Panc1 (cell line): ENCODE data around the gene TMEM131.

Experiments
- CTCF ChIP-seq: fragments of 450-650 bp; IDR thresholded peaks from 2 replicates; pipeline ENCODE4 v1.5.1; 2017; ENCODE audit warnings: mild to moderate bottlenecking
- POLR2AphosphoS5 ChIP-seq: IDR thresholded peaks from 2 replicates; pipeline ENCODE4 v1.6.1; 2012; ENCODE audit warnings: mild to moderate bottlenecking, low read depth, low read length, moderate library complexity
- REST ChIP-seq, 2 experiments: IDR thresholded peaks; 2 replicates each; pipeline ENCODE4 v1.6.1; 2011 to 2012; ENCODE audit warnings: low read depth in 2 of 2, control low read depth in 1 of 2, low read length in 1 of 2, mild to moderate bottlenecking in 1 of 2, moderate library complexity in 1 of 2; ENCODE audit not compliant: insufficient read depth in 1 of 2

GRCh38 chr2:97901862-97902261 is 93.9 kb downstream of the TMEM131 start:
- TF ChIP-seq POLR2AphosphoS5 (no peak), CTCF (no peak), REST (IDR thresholded peaks at IDR 0.05; ENCODE audit: insufficient read depth in 1 of 2, low read depth in 2 of 2, low read length in 1 of 2) (no peak)
